Measurements from ENCODE around the gene UBE3B. TPM values are rescaled to one million over a fixed set of nuclear protein-coding genes. Genes with fewer than 3 reads are reported as not detected.
"Not testable (repeated sequence)": the region's sequence is repeated elsewhere in the genome, so short reads cannot be mapped to it uniquely, and the experiment has no call there.

UBE3B gene
- total RNA-seq, 1 donor from 2014 or later, result 36.9 TPM

- no peak for TF ChIP-seq CTCF (IDR thresholded peaks at IDR 0.05)
- DNase-seq (no peak), ATAC-seq (ENCODE audit: low read depth) (no peak)
- Mint-ChIP-seq H3K4me3 (no peak overlapping the region), H3K36me3 (ENCODE audit: low read depth) (no peaks in the 10 kb centered on the region), H3K9me3 (no peaks in the 10 kb centered on the region), H3K27me3 (no peaks in the 10 kb centered on the region), H3K4me1 (peaks cover 11% of the 10 kb centered on the region), H3K27ac (no peak overlapping the region)
- intact Hi-C loops (cut with micrococcal nuclease), result no loop called here
- CTCF ChIA-PET, result interaction anchor here (1.7 kb wide), 1 partner anchor 42 kb away, joined by 3 read pairs; no protein-coding TSS in a partner anchor
- POLR2A ChIA-PET, result no interaction called here
These were observed 41.3 kb upstream of the UBE3B start for GRCh38 chr12:109436188-109436560.

GRCh38 chr12:109439181-109439580 lies 38.3 kb upstream of the UBE3B start:
- intact Hi-C loops (cut with micrococcal nuclease), result no loop called here
- DNase-seq, result no peak

GRCh38 chr12:109439951-109440350 lies 37.5 kb upstream of the UBE3B start:
- POLR2A ChIA-PET; ATAC-seq (ENCODE audit: low read depth); H3K27ac Mint-ChIP-seq; H3K9me3 Mint-ChIP-seq; H3K4me1 Mint-ChIP-seq; DNase-seq; H3K27me3 Mint-ChIP-seq; intact Hi-C loops (cut with micrococcal nuclease); H3K4me3 Mint-ChIP-seq; H3K36me3 Mint-ChIP-seq (ENCODE audit: low read depth): not testable (repeated sequence)
- CTCF ChIA-PET, result interaction anchor here (0.9 kb wide), 1 partner anchor 12 kb away, joined by 3 read pairs; no protein-coding TSS in a partner anchor

More at GRCh38 chr12:109439181-109439580, 38.3 kb upstream of the UBE3B start:
- Mint-ChIP-seq H3K27me3 (no peaks in the 10 kb centered on the region), H3K27ac (no peak overlapping the region), H3K4me3 (no peak overlapping the region), H3K4me1 (no peaks in the 10 kb centered on the region), H3K36me3 (ENCODE audit: low read depth) (peaks cover 1% of the 10 kb centered on the region), H3K9me3 (no peaks in the 10 kb centered on the region)
- no peak for ATAC-seq (ENCODE audit: low read depth)
- ChIA-PET CTCF (no interaction called here), POLR2A (no interaction called here)
- no peak for TF ChIP-seq CTCF (IDR thresholded peaks at IDR 0.05)

GRCh38 chr12:109440851-109441490 lies 36.5 kb upstream of the UBE3B start:
- intact Hi-C loops (cut with micrococcal nuclease), result no loop called here
- ChIA-PET POLR2A (no interaction called here), CTCF (interaction anchor here (0.9 kb wide), 1 partner anchor 13 kb away, joined by 3 read pairs; no protein-coding TSS in a partner anchor)
- Mint-ChIP-seq H3K27ac (no peak overlapping the region), H3K27me3 (no peaks in the 10 kb centered on the region), H3K4me3 (no peak overlapping the region), H3K4me1 (no peaks in the 10 kb centered on the region), H3K9me3 (no peaks in the 10 kb centered on the region), H3K36me3 (ENCODE audit: low read depth) (peaks cover 14% of the 10 kb centered on the region)
- ATAC-seq (ENCODE audit: low read depth) (no peak), DNase-seq (no peak)
- TF ChIP-seq CTCF (IDR thresholded peaks at IDR 0.05), result no peak

- ChIA-PET POLR2A (no interaction called here), CTCF (interaction anchor here (1.0 kb wide), 1 partner anchor 11 kb away, joined by 3 read pairs; no protein-coding TSS in a partner anchor)
- TF ChIP-seq CTCF (IDR thresholded peaks at IDR 0.05), result no peak
- H3K27ac Mint-ChIP-seq, result no peak overlapping the region
- H3K4me3 Mint-ChIP-seq, result no peak overlapping the region
- H3K9me3 Mint-ChIP-seq, result no peaks in the 10 kb centered on the region
- H3K36me3 Mint-ChIP-seq (ENCODE audit: low read depth), result peaks cover 33% of the 10 kb centered on the region
- DNase-seq (no peak), ATAC-seq (ENCODE audit: low read depth) (no peak)
- H3K4me1 Mint-ChIP-seq, result no peaks in the 10 kb centered on the region
- no peaks in the 10 kb centered on the region for H3K27me3 Mint-ChIP-seq
- intact Hi-C loops (cut with micrococcal nuclease), result no loop called here
These were observed 33.6 kb upstream of the UBE3B start for GRCh38 chr12:109443794-109444193.

All from activated B cell treated with CpG ODN at 0.5 μM for 24 hours (primary cell).